ENCODE data around the gene CLCN3.
"Not testable (repeated sequence)": the region's sequence is repeated elsewhere in the genome, so short reads cannot be mapped to it uniquely, and the experiment has no call there.

CLCN3 gene

DNA sequence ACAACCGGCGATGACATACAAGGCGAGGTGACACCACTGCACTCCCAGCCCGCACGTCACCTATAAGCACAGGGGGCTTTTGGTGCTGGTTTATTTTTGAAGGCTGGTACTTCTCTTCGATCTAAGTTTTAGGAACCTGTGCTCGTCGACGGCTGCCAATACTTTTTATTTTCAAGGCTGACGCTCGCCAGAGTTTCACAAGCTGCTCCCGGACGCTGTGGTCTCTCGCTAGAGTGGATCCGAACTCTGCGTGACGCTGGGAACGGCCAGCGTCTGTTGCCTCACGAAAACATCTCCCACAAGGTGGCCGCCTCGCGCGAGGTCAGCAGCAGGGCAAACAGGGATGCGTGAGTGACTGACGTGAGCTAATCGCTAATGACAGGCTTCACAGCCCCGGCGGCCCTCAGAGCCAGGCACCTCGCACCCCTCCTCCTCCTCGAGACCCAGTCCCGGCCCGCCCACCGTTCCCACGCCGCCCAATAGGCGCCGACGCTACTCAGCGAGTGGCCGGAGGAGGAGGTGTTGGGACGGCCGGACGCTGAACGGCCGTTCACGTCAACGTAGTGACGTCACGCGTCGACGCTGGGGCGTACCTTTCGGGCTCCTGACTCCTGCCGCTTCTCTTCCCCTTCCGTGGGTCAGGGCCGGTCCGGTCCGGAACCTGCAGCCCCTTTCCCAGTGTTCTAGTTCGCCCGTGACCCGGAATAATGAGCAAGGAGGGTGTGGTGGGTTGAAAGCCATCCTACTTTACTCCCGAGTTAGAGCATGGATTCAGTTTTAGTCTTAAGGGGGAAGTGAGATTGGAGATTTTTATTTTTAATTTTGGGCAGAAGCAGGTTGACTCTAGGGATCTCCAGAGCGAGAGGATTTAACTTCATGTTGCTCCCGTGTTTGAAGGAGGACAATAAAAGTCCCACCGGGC lies at the start of gene CLCN3:
Gene CLCN3 (plus strand): TSS at position 621 of the 922 bp plus-strand sequence. CDS start 15,351 bp downstream, outside the sequence.
- FAIRE-seq (peak; percentile 99), DNase-seq (ENCODE audit: insufficient read length, low spot score) (peak; percentile 93)

- FAIRE-seq; DNase-seq (ENCODE audit: insufficient read length, low spot score): not testable (repeated sequence)
Observed at GRCh38 chr4:169571012-169571411, 49.4 kb upstream of the CLCN3 start.

DNA sequence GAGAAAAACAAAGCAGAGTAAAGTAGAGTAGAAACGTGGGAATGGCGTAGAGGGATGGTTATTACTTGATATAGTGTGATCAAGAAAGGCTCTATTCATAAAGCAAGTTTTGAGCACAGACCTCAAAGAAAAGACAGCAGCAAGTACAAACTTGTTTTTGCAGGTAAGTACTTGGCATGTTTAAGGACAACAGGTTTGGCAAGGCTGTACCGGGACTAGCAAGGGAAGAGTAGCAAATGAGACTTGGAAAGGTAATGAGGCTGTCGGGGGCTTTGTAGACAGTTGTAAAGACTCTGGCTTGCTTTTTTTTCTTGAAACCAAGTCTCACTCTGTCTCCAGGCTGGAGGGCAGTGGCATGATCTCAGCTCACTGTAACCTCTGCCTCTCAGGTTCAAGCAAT lies 48.9 kb upstream of the CLCN3 start:
- DNase-seq (ENCODE audit: insufficient read length, low spot score) (no peak), FAIRE-seq (no peak)

- no peak for FAIRE-seq
- no peak for DNase-seq (ENCODE audit: insufficient read length, low spot score)
Observed at GRCh38 chr4:169573889-169574288, 46.5 kb upstream of the CLCN3 start.

DNA sequence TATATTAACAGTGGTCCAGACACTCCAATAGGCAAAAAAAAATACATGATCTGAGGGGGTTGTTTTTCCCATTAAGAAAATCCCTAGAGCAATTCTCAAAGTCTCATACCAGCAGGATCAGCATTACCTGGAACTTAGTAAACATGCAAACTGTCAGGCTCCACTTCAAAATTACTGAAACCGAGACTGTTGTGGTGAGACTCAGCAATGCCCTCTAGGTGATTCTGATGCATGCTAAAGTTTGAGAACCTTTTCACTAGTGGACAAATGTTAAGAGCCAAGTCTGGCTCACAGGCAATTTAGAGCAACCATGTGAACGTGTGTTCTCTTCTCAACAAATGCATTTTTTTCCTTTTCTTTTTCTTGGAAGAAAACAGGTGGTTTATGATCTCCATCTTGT lies 38.2 kb upstream of the CLCN3 start:
- FAIRE-seq (no peak), DNase-seq (ENCODE audit: insufficient read length, low spot score) (no peak)

DNA sequence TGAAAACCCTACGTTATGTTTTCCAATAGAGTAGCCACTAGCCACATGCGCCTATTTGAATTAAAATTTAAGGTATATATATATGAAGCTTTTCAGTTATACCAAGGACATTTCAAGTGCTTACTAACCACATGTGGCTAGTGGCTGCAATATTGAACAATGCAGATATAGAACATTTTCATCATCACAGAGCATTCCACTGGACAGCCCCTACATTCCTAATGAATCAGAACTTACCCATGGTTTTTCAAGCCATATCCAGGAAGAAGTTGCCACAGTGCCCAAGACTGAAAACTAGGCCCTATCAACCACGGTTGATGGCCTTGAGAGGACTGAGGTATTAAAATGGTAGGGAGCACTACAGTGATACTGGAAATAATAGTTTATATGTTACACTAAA lies 37.7 kb upstream of the CLCN3 start:
- DNase-seq (ENCODE audit: insufficient read length, low spot score) = no peak

GRCh38 chr4:169583563-169583962 lies 36.8 kb upstream of the CLCN3 start:
- DNase-seq (ENCODE audit: insufficient read length, low spot score) (no peak), FAIRE-seq (no peak)

More for the DNA sequence above, 37.7 kb upstream of the CLCN3 start:
- FAIRE-seq = no peak

DNA sequence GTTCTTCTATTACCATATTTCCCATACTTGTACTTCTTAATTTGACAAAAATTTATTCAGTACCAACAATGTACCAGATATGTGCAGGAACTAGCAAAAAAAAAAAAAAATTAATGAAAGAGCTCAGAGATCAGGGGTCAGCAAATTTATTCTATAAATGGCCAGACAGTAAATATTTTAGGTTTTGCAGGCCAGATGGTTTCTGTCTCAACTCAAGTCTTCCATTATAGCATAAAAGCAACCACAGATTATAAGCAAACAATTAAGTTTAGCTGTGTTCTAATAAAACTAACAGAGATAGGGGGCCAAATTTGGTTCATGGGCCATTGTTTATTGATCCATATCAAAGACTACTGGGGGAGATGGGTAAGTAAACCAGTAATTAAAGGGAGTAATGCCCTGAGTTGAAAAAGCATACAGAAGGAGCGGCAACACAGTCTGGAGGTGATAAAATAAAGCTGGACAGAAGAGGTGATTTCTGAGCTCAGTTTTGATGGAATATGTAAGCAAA lies 27.3 kb upstream of the CLCN3 start:
- FAIRE-seq (no peak), DNase-seq (ENCODE audit: insufficient read length, low spot score) (no peak)

GRCh38 chr4:169594560-169595195 lies 25.7 kb upstream of the CLCN3 start:
- DNase-seq (ENCODE audit: insufficient read length, low spot score) (no peak), FAIRE-seq (no peak)

DNA sequence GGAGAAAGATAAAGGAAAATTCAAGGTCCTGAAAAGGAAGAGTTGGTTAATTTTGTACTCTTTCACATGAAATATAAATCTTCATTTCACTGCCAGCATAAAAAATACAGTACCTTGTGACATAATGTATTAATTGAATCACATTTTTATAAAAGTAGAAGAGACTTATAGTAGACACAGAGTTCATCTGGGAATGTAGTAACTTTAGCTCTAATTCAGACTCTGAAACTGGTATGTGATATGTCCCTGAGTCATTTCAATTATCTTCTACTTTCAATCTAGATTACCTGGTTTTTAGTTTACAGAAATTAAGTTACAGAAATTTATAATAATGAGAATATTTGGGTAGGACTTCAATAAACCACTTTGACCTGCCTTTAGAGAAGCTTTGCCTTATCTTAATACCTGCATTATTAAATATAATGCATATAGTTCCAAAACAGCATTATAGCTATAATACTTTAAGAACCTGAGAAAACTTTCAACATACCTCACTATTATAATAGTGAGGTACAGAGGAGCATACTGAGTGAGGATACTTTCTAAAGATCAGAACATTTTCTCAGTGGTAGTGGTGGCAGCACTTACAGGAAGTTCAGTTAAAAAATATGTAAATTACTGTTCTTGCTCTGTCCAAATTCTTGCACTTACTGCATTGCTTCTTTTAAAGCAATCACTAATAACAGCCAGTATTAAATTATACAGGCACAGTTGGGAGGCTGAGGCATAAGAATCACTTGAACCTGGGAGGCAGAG lies 19.2 kb upstream of the CLCN3 start:
- no peak for DNase-seq (ENCODE audit: insufficient read length, low spot score)
- no peak for FAIRE-seq

GRCh38 chr4:169603312-169603711 lies 17.1 kb upstream of the CLCN3 start:
- DNase-seq (ENCODE audit: insufficient read length, low spot score) = no peak
- no peak for FAIRE-seq

GRCh38 chr4:169604131-169604900 lies 16.1 kb upstream of the CLCN3 start:
- FAIRE-seq = no peak
- peak; percentile 52 for DNase-seq (ENCODE audit: insufficient read length, low spot score)

GRCh38 chr4:169604903-169605331 lies 15.5 kb upstream of the CLCN3 start:
- DNase-seq (ENCODE audit: insufficient read length, low spot score) (no peak), FAIRE-seq (no peak)

DNA sequence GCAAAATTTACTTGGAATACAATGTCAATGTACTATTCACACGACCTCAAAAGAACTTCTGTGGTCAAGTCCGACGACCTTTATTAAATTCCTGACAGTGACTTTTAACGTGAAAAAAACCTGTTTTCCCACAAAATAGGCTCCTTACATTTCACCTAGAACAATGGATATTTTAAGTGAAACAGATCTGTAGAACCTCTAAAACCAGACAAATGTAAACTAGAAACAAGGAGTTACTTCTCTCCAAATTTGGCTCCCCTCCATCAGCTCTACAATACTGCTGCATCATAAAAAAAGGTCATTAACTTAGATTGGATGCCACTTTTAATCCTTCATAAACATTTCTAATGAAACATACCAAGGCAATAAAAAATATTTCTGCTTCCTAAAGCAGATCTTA lies 9.2 kb upstream of the CLCN3 start:
- DNase-seq (ENCODE audit: insufficient read length, low spot score) = no peak
- FAIRE-seq = no peak

DNA sequence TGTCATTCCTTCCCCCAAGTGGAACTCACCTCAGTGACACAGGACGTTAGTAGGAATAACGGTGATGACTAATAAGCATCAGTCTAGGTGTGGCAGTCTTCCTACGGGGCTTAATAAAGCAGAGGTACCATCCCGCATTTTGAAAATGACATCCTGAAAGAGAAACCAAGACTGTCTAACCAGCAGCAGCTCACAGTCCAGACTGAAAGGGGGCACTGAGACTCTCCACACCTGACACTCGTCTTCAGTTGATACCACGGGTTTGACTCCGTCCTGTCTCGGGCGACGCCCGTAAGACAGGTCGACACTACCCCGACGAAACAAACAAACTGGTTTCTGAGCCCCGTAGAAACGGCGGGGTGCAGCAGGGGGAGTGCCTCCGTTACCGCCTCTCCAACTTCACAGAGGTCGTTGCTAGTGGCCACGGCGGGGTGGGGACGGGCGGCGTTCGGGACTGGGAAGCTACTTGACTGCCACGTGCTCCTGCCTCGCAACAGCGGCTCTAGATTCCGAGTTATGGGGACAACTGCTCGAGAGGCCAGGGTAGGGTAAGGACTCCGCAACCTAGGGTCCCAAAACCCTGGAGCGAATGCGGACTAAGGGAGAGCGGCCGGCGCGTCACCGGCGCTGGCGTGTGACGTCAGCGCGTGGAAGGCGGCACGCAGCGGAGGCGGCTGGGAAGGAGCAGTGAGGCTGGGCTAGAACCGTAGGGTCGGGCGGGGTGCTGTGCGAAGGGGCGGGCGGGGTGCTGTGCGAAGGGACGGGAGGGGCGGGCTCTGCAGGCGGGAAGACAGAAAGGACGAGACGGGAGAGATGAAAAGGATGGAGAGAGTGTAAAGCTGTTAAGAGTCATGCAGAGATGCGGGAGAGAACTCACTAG lies 8.1 kb upstream of the CLCN3 start, which contains the start of gene NEK1:
Gene NEK1 (minus strand): TSS at position 593 of the 880 bp plus-strand sequence. CDS start 9,953 bp downstream, outside the sequence.
- DNase-seq (ENCODE audit: insufficient read length, low spot score) = peak; percentile 86
- peak; percentile 99 for FAIRE-seq

DNA sequence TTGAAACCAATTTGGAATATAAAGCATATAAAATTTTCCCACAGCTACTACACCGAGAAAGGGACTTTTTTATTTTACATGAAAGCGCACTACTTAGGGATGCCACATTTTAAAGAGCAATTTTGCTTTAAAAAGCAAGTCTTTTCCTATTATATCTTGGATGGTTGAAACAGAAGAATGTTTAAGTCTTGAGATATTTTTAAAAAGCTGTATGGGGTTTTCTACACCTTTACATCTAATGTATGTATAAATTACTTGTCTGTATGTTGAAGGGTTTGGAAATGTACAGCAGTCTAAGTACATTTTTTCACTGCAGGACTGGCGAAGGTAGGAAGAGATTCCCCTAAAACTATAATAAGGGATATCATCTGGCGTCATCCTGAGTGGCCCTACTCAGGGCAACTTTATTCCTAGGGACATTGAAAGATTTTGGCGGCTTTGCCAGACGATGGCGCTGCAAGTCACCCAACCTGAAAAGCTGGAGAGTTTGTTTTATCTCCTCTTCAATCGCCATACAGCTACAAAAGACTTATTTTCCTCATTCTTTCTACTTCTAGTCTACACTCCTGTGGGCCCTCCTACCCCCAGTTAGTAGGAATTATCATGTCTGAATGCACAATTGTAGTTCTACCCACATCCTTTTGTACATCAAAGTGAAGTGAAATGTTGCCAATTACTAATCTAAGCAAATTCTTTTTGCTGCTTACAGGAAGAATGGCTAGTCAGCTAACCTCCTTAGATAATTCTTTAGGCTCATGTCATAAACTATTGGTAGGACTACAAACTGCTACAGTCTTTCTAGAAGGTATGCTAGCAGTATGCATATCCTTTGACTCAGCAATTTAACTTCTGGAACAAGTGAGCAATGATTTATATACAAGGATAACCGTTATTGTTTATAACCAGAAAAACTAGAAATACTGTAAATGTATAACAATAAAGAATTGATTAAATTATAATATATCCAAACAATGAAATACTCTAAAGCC lies 7.2 kb upstream of the CLCN3 start:
- DNase-seq (ENCODE audit: insufficient read length, low spot score) = peak; percentile 56
- FAIRE-seq = peak; percentile 42

DNA sequence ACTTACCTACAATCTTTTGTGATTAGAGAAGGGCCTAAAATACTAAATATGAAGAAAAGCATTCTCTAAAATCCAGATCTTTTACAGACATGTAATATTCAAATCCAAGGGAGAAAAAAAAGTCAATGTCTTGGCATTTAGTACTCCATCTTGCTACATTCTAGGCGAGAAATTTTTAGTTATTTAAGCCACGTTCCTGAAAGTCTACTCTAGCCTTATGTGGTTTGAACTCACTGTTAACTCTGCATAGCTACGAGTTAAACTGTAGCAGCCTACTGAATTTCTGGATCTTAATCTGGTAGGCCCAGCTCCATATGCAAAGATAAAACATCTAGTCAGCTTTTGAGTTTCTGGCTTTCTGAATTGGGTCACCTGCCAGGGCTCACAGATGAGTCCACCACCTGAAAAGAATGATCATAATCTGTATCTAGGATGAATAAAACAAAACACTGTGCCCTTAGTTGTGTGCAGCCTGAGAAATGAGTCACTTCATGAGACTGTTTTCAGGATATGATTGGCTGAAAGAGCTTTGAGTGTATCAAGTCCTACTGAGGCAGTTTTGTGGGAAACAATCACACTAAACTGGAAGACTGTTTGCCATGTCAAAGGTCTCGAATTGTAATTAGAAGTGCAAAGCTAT lies 4.8 kb upstream of the CLCN3 start:
- FAIRE-seq = no peak
- DNase-seq (ENCODE audit: insufficient read length, low spot score) = no peak
